PFSK-1 (cell line): Measurements from ENCODE around the gene NLGN3.

Experiments used
- FOXP2 ChIP-seq: optimal IDR thresholded peaks from 2 replicates; pipeline ENCODE3; 2011; ENCODE audit warnings: borderline replicate concordance, control low read depth, inconsistent platforms; ENCODE audit not compliant: insufficient read depth; ENCODE audit errors: extremely low read length, extremely low read depth
- POLR2AphosphoS5 ChIP-seq: IDR thresholded peaks from 2 replicates; pipeline ENCODE4 v1.6.1; 2012; ENCODE audit warnings: low read depth, mild to moderate bottlenecking, control low read depth, low read length, moderate library complexity
- SIN3A ChIP-seq: IDR thresholded peaks from 2 replicates; pipeline ENCODE4 v1.6.1; 2012; ENCODE audit warnings: mild to moderate bottlenecking, low read length, moderate library complexity, borderline replicate concordance; ENCODE audit not compliant: insufficient read depth
- TAF1 ChIP-seq: IDR thresholded peaks from 2 replicates; pipeline ENCODE4 v1.6.1; 2012; ENCODE audit warnings: low read length, control low read depth, borderline replicate concordance; ENCODE audit not compliant: insufficient read depth
- TF ChIP-seq, protein P1 (sequence below), 2 experiments: IDR thresholded peaks; 2 replicates each; pipeline versions ENCODE4 v1.6.1 to v1.8.0; 2011 to 2012; ENCODE audit warnings: low read depth in 2 of 2, low read length in 2 of 2, control low read depth in 1 of 2, inconsistent platforms in 1 of 2, mild to moderate bottlenecking in 1 of 2, moderate library complexity in 1 of 2; ENCODE audit not compliant: insufficient read depth in 1 of 2

Gene NLGN3

DNA sequence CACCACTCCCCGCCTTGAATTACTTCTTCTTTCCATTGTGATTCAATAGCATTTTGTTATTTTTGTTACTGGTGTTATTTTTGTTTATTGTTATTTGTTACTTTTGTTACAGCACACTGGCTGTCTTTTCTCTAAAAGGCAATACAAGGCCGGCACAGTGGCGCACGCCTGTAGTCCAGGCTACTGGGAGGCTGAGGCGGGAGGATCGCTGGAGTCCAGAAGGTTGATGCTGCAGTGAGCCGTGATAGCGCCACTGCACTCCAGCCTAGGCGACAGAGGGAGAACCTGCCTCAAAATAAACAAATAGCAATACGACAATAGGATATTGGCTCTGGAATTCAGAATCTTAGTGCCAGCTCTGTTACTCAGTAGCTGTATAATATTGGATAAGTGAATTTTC is 27.3 kb upstream of the NLGN3 start:
- no peak for TF ChIP-seq SIN3A
- TF ChIP-seq, protein P1, sequence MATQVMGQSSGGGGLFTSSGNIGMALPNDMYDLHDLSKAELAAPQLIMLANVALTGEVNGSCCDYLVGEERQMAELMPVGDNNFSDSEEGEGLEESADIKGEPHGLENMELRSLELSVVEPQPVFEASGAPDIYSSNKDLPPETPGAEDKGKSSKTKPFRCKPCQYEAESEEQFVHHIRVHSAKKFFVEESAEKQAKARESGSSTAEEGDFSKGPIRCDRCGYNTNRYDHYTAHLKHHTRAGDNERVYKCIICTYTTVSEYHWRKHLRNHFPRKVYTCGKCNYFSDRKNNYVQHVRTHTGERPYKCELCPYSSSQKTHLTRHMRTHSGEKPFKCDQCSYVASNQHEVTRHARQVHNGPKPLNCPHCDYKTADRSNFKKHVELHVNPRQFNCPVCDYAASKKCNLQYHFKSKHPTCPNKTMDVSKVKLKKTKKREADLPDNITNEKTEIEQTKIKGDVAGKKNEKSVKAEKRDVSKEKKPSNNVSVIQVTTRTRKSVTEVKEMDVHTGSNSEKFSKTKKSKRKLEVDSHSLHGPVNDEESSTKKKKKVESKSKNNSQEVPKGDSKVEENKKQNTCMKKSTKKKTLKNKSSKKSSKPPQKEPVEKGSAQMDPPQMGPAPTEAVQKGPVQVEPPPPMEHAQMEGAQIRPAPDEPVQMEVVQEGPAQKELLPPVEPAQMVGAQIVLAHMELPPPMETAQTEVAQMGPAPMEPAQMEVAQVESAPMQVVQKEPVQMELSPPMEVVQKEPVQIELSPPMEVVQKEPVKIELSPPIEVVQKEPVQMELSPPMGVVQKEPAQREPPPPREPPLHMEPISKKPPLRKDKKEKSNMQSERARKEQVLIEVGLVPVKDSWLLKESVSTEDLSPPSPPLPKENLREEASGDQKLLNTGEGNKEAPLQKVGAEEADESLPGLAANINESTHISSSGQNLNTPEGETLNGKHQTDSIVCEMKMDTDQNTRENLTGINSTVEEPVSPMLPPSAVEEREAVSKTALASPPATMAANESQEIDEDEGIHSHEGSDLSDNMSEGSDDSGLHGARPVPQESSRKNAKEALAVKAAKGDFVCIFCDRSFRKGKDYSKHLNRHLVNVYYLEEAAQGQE (IDR thresholded peaks at IDR 0.05; ENCODE audit: insufficient read depth in 1 of 2, low read depth in 2 of 2, low read length in 2 of 2), result no peak
- no peak for TF ChIP-seq POLR2AphosphoS5
- no peak for TF ChIP-seq FOXP2
- TF ChIP-seq TAF1, result no peak

DNA sequence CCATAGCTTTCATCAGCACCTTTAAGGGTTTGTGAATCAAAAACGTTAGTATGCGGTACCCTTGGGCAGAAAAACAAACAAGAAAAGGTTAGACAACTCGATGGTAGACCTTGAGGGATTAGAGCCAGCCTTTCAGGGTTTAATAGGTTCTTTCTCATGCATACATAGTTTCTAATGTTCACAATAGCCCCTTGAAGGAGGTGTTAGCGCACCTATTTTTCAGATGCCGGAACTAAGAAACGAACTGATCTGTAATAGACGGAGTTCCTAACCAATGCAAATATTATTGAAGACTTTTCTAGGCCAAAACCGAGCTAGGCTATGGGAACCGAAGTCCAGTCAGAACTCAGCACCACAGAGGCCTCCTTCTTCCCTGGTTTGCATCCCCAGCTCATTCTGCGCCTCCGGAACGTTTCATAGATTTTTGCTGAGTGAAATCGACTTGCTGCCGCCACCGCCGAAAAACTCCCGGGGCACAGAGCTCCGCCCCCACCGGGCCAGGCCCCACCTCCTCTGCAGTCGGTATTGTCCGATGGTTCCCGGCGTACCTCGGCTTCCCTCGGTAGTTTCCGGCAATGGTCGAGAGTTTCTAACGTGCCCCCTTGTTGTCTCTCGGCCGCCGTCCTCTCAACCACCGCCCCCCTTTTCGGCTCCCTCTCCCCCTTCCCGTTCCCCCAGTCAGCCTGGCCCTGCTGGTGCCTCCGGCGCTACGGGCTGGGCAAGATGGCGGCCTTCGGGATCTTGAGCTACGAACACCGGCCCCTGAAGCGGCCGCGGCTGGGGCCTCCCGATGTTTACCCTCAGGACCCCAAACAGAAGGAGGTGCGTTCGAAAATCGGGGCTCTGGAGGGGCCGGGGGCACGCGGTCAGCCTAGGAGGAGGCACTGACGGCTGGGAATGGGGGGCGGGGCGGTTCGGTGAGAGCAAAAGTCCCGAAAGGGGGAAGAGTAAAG is 26.3 kb upstream of the NLGN3 start, which contains the start of gene MED12:
Gene MED12, plus strand, starts transcription at position 565 of the 953 bp plus-strand sequence. Its CDS starts 159 bp downstream, at position 724.
- TF ChIP-seq TAF1 (peak; percentile 62; the same call in 1 of the 2 replicates), POLR2AphosphoS5 (peak; percentile 82), SIN3A (no peak), FOXP2 (peak; percentile 28)
- TF ChIP-seq, protein P1 (IDR thresholded peaks at IDR 0.05; ENCODE audit: insufficient read depth in 1 of 2, low read depth in 2 of 2, low read length in 2 of 2), result no peak

DNA sequence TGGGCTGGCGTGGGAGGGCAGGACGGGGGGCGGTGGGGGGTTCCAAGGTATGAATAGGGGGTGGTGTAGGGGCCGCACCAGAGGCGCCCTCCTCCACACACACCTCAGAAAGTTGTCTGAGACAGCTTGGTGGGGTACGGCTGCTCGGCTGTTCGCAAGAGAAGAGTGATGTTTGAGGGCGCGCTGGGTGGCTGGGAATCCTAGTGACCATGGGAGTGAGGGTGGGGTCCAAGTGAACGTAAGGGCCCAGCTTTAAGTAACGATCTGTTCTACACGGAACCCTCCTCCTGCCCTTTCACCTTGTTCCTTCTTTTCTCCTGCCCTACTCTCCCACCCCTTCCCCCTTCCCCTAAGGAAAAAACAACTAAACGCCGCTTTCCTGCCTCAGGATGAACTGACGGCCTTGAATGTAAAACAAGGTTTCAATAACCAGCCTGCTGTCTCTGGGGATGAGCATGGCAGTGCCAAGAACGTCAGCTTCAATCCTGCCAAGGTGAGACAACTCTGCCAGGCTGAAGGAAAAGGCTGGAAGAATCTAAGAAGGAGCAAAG is 25.6 kb upstream of the NLGN3 start:
- TF ChIP-seq FOXP2 (no peak), SIN3A (no peak), TAF1 (no peak), POLR2AphosphoS5 (no peak)
- TF ChIP-seq, protein P1 (IDR thresholded peaks at IDR 0.05; ENCODE audit: insufficient read depth in 1 of 2, low read depth in 2 of 2, low read length in 2 of 2), result no peak

DNA sequence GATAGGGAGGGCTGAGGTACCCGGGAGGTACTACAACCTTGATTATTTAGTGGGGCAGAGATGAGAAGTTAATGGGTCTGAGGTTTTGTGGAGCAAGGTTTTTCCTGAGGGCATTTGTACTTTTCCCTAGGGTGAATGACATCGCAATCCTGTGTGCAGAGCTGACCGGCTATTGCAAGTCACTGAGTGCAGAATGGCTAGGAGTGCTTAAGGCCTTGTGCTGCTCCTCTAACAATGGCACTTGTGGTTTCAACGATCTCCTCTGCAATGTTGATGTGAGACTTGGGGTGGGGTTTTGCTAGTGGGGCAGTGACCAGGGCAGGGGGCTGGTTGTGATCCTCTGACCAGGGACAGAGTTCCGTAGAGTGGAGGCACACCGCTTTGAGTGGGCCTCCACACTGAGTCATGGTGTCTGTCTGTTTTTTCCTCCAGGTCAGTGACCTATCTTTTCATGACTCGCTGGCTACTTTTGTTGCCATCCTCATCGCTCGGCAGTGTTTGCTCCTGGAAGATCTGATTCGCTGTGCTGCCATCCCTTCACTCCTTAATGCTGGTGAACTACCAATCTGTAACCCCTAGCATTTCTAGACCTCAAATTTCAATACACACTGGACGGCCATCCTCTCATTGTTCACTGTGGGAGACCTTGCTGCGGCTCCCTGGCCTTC is 16.3 kb upstream of the NLGN3 start:
- no peak for TF ChIP-seq FOXP2

DNA sequence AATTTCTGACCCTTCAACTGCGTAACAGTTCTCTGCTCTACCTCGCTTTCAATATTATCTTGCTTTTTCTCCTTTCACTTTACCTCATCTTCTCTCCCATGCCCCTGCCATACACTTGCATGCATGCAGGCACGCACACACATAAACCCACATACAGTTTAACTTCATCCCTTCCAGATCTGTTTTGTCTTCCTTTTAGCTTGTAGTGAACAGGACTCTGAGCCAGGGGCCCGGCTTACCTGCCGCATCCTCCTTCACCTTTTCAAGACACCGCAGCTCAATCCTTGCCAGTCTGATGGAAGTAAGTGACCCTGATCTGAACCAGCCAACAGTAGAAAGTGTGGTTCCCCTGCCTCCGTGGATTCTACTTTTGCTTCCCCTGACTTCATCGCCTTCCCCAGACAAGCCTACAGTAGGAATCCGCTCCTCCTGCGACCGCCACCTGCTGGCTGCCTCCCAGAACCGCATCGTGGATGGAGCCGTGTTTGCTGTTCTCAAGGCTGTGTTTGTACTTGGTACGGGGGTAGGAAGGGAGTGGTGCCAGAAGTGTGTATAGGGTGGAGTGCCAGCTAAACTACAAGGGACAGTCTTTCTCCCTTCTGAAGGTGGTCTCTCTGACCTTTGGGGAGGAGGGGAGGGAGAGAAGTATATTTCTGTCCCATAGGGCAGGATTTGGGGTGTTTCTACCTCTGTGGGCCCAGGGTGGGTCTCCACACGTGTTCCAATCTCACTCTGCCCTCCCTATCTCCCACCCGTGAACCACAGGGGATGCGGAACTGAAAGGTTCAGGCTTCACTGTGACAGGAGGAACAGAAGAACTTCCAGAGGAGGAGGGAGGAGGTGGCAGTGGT is 15.5 kb upstream of the NLGN3 start:
- peak; percentile 32 for TF ChIP-seq FOXP2
- no peak for TF ChIP-seq SIN3A
